Embryonic facial prominence (tissue), 1 donor: Measurements from ENCODE around the gene SLC22A14.
"Not testable (repeated sequence)": the region's sequence is repeated elsewhere in the genome, so short reads cannot be mapped to it uniquely, and the experiment has no call there.

Experiments
- DNase-seq: peaks from one replicate; pipeline ENCODE4 v3.0.0-alpha.2; 2016; ENCODE audit errors: extremely low spot score

SLC22A14 gene

DNA sequence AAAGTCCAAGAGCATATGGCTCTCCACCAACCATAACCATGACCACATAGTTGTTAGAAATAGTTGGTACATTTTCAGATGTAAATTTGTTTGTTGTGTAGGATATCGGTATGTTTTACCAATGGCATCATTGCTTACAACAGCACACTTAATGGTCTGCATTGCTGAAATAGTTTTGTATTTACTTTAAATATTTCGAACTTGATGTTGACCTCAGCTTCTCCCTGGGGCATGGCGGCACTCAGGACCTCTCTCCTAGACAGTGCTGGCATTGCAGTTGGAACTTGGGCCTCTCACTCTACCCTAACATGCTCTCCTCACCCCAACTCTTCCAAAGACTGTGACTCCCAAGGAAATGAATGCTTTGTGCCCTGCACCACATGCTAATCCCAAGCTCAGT is 11.5 kb upstream of the SLC22A14 start:
- no peak for DNase-seq

DNA sequence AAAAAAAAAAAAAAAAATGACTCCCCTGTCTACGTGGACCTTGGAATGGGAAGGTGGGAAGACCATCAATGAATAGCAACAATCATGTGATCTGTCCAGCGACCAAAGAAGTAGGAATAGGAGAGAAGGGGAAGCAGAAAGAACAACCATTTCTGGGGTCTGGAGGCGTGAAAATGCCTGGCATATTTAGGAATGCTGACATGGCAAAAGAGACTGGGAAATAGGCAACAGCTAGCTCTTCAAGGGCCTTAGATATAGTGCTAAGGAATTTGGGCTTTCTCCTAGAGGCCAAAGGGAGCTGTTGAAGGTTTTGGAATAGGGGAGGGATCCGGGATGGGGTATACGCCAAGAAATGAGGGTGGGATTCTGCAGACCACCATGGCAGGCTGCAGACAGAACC is 10.5 kb upstream of the SLC22A14 start:
- DNase-seq = no peak

DNA sequence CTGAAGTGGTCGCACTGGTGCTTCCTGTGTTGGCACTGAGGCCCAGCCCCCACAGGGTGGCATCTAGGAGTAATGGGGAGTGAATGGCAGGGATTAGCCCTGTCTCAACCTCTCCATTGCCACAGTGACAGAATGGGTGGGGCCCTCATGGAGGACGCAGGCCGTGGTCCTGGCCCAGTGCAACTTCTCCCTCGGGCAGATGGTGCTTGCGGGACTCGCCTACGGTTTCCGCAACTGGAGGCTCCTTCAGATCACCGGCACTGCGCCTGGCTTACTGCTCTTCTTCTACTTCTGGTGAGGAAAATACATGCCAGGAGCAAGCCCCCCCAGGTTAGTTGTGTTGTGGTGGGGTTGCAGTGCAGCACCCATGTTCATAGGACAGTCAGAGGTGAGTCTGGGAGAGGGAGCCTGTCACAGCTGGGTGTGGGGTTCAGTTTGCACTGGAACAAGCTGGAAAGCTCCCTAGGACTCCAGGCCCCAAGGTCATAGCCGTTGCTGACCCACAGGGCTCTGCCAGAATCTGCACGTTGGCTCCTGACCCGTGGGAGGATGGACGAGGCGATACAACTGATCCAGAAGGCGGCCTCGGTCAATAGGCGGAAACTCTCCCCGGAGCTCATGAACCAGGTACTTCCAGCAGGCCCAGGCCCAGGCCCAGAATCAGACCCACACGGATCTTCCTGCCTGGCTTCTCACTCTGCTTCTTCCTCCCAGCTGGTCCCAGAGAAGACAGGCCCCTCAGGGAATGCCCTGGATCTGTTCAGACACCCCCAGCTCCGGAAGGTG is 7.0 kb upstream of the SLC22A14 start:
- no peak for DNase-seq

DNA sequence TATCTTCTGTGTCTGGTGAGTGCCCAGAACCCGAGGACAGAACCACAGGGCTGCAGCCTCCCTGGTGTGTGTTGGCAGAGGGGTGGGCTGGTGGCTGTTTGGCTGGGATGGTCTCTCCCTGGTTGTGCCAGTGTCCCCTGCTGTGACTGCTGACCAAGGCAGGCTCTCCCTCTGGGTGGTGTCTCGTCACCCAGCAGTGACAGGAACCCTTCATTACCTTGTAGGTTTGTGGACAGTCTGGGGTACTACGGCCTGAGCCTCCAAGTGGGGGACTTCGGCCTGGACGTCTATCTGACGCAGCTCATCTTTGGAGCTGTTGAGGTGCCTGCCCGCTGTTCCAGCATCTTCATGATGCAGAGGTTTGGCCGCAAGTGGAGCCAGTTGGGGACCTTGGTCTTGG is 6.4 kb upstream of the SLC22A14 start:
- DNase-seq = no peak

DNA sequence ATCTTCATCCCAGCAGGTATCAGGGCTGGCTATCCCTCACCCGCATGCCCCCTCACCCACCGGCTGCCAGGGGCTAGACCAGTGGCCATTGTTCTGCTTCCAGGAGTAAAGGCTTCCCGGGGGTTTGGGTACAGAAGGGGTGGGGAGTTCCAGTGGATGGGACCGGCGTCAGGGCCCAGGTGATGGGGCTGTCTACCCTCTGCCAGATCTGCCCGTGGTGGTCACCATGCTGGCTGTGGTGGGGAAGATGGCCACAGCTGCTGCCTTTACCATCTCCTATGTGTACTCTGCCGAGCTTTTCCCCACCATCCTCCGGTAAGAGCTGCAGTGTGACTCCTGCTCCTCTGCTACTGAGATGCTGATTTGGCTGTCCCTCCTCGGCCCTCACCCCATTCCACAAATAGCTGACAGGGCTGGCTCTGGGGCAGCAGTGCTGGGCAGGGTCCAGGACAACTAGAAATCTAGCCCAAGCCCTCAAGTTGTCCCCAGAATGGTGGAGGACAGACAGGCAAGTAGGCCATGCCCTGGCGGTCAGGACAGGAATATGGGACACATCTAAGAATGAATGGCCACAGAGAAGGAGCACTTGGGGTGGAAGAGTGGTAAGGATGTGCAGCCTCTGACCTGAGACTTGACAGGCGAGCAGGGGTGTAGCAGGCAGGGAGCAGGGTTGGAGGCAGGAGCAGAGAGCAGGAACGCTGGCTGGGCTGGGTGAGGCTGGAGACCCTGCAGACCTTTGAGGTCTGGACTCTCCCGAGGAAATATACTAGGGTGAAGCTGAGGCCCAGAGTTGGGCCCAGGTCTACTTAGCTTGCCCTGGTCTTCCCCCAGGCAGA is 5.8 kb upstream of the SLC22A14 start:
- DNase-seq = no peak

DNA sequence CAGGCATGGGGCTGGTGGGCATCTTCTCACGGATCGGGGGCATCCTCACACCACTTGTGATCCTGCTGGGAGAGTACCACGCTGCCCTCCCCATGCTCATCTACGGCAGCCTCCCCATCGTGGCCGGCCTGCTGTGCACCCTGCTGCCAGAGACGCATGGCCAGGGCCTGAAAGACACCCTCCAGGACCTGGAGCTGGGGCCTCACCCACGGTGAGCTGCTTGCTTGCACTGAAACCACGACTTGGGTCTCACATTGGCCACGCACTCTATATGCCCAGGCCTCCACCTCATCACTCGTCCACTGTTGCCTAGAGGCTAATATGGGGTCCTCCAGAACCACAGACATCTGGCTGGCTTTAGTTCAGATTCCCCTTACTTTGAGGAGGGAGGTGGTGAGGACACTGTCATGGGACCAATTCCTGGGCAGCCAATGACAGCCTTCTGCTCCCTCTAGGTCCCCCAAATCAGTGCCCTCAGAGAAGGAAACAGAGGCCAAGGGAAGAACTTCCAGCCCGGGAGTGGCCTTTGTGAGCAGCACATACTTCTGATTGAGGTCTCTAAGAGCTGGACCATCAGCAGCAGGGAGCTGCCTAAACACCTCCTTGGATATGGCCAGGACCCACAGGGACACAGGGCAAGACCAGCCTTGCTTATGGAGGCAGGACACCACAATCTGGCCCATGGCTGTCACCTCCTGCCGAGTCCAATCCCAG is 5.0 kb upstream of the SLC22A14 start:
- DNase-seq = no peak

DNA sequence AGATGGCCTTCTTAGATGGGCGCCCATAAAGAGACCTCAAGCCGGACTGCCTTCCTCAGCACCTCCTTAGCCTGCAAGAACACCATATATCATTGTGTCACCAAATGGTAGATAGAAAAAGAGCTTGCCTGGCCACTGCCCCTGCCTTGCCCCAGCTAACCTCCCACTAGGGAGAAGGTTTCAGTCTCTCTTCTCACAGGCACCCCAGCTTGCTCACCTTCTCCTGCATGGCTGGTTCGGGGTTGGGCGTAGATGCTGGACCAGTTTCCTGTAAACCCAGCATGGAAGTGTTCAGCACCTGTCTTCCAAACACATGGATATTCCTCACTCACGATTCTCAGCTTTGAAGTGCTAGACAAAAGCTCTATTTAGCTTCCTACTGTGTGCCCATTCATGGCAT is 3.3 kb upstream of the SLC22A14 start:
- DNase-seq = no peak

DNA sequence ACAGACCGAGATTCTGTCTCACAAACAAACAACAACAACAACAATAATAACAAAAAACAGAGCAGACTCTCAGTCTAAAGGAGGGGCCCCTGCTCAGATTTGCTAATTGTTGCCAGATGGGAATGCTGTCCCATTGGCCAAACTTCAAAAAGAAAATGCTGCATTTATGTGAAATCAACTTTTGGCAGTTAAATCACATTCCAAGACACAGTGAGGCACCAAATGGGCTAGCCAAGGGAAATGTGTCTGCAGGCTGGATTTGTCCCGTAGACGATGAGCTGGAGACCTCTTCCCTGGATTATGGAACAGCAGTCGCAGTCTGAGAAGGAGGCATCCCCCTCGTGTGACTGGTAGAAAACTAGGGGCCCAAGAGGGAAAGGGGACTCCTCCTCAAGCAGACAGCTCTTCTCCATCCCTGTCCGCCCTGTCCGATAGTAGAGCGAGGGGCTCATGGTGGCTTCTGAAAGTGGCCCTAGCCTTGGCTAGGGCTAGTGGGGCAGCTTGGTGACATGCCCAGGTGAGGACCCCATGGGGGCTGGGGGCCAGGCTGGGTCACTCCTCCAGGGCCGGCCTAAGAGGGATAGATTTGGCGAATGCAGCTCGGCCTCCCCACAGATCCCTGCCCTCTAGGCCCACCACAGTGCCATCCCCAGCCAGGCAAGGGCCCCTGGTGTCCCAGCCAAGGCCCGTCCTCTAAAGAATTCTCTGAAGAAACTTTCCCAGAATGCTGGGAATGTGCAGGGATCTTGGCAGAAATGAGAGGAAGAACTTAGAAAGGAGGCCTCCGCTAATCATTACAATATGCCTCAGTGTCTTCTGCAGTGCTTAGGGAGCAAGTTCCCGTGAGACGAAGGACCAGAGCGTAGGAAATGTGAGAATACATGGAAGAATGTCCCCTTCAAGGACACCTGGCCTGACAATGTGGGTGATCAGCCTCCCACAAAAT is 2.0 kb downstream of the SLC22A14 start:
- DNase-seq = no peak

DNA sequence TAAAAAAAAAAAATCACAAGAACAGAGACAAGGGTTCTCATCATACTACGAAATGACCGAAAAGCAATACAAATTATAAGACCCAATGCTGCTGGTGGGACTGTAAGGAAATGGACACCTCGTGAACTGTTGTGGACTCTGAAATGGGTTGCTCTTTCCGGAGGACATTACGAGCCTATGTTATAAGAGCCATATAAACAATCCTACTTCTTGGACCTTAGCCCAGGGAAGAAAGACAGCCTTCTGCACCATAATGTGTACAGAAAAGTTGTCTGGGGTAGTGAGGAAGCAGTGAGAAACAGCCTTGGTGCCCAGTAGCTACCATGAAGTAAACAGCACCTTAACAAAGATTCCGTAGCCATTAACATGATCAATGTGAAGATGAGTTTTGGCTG is 2.7 kb downstream of the SLC22A14 start:
- DNase-seq = no peak

DNA sequence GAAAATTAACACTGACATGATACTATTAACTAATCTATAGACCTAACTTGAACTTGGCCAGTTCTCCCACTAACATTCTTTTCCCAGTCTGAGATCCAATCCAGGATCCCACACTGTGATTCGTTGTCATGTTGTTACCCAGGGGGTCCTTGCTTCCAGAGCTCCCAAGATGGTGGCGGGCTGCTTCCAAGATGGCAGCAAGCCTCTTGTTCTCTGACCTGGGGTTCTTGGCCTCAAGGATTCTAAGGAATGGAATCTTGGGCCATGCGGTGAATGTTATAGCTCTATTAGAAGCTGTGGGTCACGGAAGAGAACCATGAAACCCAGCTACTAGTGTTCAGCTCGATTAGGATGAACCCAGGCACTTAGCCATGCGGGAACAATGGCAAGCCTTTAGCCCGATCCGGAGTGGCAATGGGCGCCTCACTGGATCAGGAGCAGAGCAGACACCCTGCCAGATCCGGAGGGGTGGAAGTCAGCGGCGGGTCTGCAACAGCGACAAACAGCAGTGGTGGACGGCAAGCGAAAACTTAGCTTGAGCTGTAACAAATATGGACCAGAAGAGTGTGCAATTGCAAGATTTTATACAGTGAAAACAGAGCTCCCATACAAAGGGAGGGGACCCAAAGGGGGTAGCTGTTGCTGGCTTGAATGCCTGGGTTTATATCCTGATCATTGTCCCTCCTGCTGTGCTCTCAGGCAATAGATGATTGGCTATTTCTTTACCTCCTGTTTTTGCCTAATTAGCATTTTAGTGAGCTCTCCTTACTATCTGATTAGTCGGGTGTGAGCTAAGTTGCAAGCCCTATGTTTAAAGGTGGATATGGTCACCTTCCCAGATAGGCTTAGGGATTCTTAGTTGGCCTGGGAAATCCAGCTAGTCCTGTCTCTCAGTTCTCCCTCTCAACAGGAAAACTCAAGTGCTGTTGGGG is 7.5 kb downstream of the SLC22A14 start:
- not testable (repeated sequence) for DNase-seq

DNA sequence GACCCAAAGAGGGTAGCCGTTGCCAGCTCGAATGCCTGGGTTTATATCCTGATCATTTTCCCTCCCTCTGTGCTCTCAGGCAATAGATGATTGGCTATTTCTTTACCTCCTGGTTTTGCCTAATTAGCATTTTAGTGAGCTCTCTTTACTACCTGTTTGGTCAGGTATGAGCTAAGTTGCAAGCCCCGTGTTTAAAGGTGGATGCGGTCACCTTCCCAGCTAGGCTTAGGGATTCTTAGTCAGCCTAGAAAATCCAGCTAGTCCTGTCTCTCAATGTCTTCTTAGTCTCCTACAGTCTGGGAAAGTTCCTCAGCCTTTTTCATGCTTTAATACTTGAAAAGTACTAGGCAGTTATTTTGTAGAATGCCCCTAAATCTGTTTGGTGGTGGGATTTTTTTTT is 15.0 kb downstream of the SLC22A14 start:
- DNase-seq = not testable (repeated sequence)

DNA sequence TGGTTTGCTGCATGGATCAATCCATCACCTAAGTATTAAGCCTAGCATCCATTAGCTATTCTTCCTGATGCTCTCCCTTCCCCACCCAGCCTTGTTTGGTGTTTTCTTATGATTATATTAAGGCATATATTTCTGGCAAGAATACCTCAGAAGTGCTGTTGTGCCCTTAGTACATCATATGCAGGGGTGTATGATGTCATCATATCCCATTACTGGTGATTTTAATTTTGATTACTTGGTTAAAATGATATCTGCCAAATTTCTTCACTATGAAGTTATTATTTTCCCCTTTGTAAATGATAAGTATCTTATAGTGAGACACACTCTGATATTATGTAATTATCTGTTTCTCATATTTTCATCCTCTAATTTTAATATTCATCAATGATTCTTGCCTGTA is 15.4 kb downstream of the SLC22A14 start:
- DNase-seq = no peak

DNA sequence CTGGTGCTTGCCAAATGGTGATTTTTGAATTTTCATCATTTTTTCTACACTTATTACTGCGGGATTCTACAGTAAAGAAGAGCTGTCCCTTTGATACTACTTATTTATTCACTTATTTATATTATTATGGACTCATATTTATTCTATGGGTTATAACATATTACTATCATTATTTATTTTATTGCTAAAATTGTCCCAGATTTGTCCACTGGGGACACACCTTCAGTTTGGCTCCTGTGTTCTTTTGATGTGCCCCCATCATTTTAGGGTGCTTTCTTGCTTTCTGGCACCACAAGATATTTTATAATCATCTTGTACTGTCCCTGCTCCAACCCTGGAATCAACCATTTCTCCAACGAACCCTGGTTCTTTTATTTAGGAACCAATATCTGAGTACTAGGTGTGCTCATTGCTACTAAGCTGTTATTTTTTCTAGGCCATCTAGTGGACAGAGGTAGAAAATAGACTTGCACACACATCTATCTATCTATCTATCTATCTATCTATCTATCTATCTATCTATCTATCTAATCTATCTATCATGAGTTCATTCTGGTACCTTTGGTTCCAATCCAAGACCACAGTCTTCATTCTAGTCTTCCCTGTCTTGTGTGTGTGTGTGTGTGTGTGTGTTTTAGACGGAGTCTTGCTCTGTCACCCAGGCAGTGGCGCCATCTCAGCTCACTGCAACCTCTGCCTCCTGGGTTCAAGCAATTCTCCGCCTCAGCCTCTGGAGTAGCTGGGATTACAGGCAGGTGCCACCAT is 16.0 kb downstream of the SLC22A14 start:
- DNase-seq = no peak

DNA sequence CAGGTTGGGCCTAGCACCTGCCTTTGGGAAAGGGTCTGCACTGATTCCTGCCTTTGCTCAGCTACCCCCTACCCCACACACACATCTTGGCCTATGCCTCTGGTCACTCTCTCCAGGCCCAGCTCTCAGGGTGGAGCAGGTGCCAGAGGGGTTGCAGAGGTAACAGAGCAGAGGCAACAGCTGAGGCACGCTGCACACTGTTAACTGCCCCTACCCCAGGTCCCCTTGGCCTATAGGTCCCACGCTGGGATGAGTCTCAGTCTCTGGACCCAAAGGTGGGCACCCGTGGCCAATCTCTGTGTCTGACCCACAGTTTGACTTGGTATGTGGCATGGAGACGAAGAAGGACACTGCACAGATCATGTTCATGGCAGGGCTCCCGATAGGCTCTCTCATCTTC is 24.8 kb downstream of the SLC22A14 start:
- DNase-seq = no peak

DNA sequence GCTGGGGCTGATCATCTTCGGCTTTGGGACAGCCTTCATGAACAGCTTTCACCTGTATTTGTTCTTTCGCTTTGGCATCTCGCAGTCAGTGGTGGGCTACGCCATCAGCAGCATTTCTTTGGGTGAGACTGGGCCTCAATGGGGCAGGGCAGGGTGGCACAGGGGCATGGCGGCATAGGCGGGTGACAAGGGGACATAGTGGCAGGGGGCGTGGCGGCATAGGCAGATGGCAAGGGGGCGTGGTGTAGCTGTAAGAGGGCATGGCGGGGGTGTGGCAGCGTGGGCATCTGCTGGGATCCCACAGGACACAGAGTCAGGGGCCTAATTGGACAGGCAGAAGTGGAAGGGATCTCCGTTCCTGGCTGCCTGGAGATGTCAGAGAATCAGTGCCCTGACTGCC is 25.5 kb downstream of the SLC22A14 start:
- DNase-seq = no peak

DNA sequence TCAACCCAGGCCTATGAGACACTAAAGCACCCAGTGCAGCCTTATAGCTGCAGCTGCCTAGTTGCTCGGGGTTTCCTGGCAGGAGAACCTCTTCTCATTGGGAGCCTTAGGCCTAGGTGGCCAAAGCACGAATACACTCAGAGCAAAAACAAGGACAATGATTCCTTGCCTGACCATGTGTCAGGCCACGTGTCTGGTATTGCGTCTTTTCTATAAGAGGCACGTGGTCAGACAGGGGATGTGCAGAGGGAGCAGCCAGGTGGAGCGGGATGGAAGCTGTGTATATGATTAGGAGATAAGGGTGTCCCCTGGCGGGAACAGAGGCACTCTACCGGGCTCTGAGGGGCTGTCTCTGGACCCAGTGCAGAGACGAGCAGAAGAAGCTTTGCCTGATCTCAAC is 26.4 kb downstream of the SLC22A14 start:
- DNase-seq = no peak

DNA sequence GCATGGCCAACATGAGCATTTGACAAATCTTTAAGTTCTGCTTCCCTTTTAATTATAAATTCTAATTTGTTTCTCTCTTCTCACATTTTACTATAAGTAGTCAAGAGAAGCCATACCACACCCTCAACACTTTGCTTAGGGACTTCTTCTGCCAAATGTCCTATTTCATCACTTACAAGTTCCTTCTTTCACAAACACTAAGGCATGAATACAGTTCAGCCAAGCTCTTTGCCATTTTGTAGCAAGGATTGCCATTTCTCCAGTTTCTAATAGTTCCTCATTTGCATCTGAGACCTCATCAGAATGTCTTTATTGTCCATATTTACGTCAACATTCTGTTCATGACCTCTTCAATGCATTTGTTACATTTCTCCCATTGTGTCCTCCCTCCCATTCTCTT is 29.4 kb downstream of the SLC22A14 start:
- no peak for DNase-seq

DNA sequence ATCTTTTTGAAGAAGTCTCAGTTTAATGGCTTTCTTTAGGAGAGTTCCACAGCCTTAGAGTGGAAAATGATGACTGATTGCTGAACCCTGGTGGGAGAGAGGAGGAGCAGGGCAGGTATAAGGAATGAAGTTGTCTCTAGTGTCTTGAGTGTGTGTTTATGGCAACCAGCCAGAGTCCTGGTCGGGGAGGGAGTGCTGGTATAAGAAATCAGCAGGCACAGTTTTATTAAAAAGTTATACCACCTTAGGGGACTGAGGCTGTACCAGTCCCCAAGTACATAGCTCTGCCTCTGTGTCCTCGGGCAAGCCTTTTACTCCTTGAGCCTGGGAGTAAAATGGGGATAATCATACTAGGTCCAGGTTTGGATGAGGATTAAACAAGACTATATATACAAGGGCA is 29.8 kb downstream of the SLC22A14 start:
- DNase-seq = no peak

DNA sequence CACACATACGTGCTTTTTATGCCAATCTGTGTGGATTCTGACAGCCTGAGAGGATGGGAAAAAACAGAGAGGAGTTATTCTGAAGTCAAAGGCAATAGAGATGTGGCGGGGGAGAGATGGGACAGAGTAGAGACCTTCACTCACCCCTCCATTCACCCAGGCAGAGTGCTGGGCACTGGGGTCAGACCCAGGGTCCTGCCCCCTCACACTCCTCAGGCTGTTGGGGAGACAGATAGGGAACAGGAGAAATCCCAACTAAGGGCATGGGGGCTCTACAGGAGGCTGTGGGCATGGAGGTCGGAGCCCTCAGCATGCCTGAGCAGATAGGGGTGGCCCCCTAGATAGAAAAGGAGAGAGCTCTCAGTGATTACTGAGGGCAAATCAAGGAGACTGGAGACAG is 30.3 kb downstream of the SLC22A14 start:
- no peak for DNase-seq

DNA sequence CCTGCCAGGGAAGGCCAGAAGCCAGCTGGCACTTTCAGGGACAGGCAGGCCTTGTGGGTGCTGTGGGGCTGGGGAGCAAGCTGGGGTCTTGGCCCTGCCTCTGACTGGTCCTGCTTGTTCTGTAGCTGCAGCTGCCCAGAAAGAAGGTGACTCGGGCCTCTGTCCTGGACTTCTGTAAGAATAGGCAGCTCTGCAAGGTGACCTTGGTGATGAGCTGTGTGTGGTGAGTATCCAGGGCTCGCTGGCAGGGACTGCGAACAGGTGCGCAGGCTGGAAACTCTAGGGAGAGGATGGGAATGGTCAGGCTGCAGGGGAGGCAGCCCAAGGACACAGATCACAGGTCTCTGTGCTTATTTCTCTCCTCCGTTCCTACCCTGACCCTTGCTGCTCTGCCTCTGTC is 31.2 kb downstream of the SLC22A14 start:
- no peak for DNase-seq
